ENCODE measurements around the gene CDH15.

DNA sequence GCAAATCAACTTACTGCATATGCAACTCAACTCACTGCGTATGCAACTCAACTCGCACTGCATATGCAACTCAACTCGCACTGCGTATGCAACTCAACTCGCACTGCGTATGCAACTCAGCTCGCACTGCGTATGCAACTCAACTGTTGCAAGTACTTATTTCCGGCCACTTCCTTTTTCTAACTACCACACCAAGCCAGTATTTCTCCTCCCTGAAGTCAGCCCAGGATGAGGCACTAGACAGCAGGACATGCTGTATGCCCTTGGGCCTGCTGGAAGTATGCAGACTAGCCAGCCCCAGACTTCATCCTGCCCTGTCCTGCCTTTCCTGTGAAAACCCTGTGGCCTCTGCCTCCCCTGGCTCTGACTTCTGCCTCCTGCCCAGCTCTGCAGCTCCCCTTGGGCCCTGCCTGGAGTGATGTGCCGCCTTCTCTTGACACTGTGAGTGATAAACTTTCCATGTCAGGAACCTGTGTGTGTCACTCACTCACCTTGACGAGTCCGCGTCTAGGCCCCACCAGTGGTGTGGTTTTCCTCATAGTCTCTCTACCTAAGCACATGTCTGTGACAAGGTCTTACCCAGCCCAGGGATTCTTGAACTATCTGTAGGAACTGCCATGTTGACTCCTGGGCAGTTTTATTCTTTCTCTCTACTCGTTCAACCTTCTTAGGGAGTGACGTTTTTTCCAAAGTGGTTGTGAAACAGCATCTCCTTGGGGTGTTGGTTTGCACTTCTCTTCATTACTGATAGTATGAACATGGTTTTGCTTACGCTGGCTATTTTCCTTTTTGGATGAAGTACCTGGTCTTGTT lies 62.3 kb downstream of the CDH15 start:
- TF ChIP-seq, protein P1, sequence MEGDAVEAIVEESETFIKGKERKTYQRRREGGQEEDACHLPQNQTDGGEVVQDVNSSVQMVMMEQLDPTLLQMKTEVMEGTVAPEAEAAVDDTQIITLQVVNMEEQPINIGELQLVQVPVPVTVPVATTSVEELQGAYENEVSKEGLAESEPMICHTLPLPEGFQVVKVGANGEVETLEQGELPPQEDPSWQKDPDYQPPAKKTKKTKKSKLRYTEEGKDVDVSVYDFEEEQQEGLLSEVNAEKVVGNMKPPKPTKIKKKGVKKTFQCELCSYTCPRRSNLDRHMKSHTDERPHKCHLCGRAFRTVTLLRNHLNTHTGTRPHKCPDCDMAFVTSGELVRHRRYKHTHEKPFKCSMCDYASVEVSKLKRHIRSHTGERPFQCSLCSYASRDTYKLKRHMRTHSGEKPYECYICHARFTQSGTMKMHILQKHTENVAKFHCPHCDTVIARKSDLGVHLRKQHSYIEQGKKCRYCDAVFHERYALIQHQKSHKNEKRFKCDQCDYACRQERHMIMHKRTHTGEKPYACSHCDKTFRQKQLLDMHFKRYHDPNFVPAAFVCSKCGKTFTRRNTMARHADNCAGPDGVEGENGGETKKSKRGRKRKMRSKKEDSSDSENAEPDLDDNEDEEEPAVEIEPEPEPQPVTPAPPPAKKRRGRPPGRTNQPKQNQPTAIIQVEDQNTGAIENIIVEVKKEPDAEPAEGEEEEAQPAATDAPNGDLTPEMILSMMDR (IDR thresholded peaks at IDR 0.05): no peak
- TF ChIP-seq POLR2A (IDR thresholded peaks at IDR 0.05): no peak
